Testis (tissue), 2 donors: ENCODE measurements around the gene SFXN4.

Experiments
- CTCF ChIP-seq, 3 experiments: fragments of 450-650 bp in 2 of 3; fragments of 200-600 bp in 1 of 3; sonication (generic) in 1 of 3; IDR thresholded peaks; one replicate each; pipeline ENCODE4 v1.5.1; 2016 to 2019; ENCODE audit warnings: antibody characterized with exemption in 3 of 3, mild to moderate bottlenecking in 2 of 3, moderate library complexity in 1 of 3
- POLR2A ChIP-seq: fragments of 450-650 bp; IDR thresholded peaks from one replicate; pipeline ENCODE4 v1.6.1; 2017; ENCODE audit warnings: antibody characterized with exemption, mild to moderate bottlenecking, moderate library complexity

- TF ChIP-seq CTCF (IDR thresholded peaks at IDR 0.05) = no peak
- no peak for TF ChIP-seq POLR2A
Measured at GRCh38 chr10:119205894-119206602, 40.5 kb upstream of the SFXN4 start.
